IPS-15b (cell line): Measurements from ENCODE around the gene GRIK3.

Source experiments
- H3K27me3 ChIP-seq: one replicate; pipeline ENCODE4 v1.6.1; 2013; ENCODE audit warnings: low read length; ENCODE audit not compliant: control insufficient read depth, insufficient read depth
- H3K36me3 ChIP-seq: one replicate; pipeline ENCODE4 v1.6.1; 2013; ENCODE audit warnings: low read length; ENCODE audit not compliant: control insufficient read depth, insufficient read depth
- H3K4me1 ChIP-seq: one replicate; pipeline ENCODE4 v1.6.1; 2013; ENCODE audit warnings: mild to moderate bottlenecking, low read length; ENCODE audit not compliant: control insufficient read depth, insufficient read depth
- H3K4me3 ChIP-seq: one replicate; pipeline ENCODE4 v1.5.1; 2013; ENCODE audit warnings: low read depth, low read length
- H3K9ac ChIP-seq: one replicate; pipeline ENCODE4 v1.6.1; 2013; ENCODE audit warnings: low read depth, mild to moderate bottlenecking, low read length
- H3K9me3 ChIP-seq: one replicate; pipeline ENCODE4 v1.6.1; 2013; ENCODE audit warnings: mild to moderate bottlenecking, low read length; ENCODE audit not compliant: control insufficient read depth, insufficient read depth

GRIK3 gene

GRCh38 chr1:37006132-37006868 lies 28.0 kb downstream of the GRIK3 start:
- Histone ChIP-seq H3K36me3 (no peaks in the 10 kb centered on the region), H3K9me3 (no peaks in the 10 kb centered on the region)

GRCh38 chr1:37002898-37003297 lies 31.4 kb downstream of the GRIK3 start:
- Histone ChIP-seq H3K36me3 (no peaks in the 10 kb centered on the region), H3K4me3 (no peak overlapping the region), H3K4me1 (peaks cover 2% of the 10 kb centered on the region), H3K27me3 (no peaks in the 10 kb centered on the region), H3K9me3 (no peaks in the 10 kb centered on the region), H3K9ac (no peak overlapping the region)

More at GRCh38 chr1:37006132-37006868, 28.0 kb downstream of the GRIK3 start:
- no peak overlapping the region for H3K4me3 ChIP-seq
- peaks cover 2% of the 10 kb centered on the region for H3K4me1 ChIP-seq
- no peak overlapping the region for H3K9ac ChIP-seq
- H3K27me3 ChIP-seq: no peaks in the 10 kb centered on the region

- H3K36me3 ChIP-seq: no peaks in the 10 kb centered on the region
- H3K9ac ChIP-seq: no peak overlapping the region
- no peaks in the 10 kb centered on the region for H3K9me3 ChIP-seq
- no peaks in the 10 kb centered on the region for H3K27me3 ChIP-seq
- H3K4me1 ChIP-seq: peaks cover 2% of the 10 kb centered on the region
- no peak overlapping the region for H3K4me3 ChIP-seq
Observed at GRCh38 chr1:37001703-37002102, 32.6 kb downstream of the GRIK3 start.

GRCh38 chr1:36996106-36996505 lies 38.2 kb downstream of the GRIK3 start:
- H3K36me3 ChIP-seq: no peaks in the 10 kb centered on the region
- H3K4me1 ChIP-seq: no peaks in the 10 kb centered on the region
- no peak overlapping the region for H3K4me3 ChIP-seq
- no peaks in the 10 kb centered on the region for H3K9me3 ChIP-seq
- no peaks in the 10 kb centered on the region for H3K27me3 ChIP-seq
- no peak overlapping the region for H3K9ac ChIP-seq

- no peak overlapping the region for H3K4me3 ChIP-seq
- H3K4me1 ChIP-seq: no peaks in the 10 kb centered on the region
- no peaks in the 10 kb centered on the region for H3K36me3 ChIP-seq
- no peak overlapping the region for H3K9ac ChIP-seq
- no peaks in the 10 kb centered on the region for H3K9me3 ChIP-seq
- no peaks in the 10 kb centered on the region for H3K27me3 ChIP-seq
Observed at GRCh38 chr1:36994868-36995267, 39.4 kb downstream of the GRIK3 start.

GRCh38 chr1:36994294-36994693 lies 40.0 kb downstream of the GRIK3 start:
- H3K36me3 ChIP-seq: no peaks in the 10 kb centered on the region
- no peaks in the 10 kb centered on the region for H3K9me3 ChIP-seq
- H3K9ac ChIP-seq: no peak overlapping the region
- no peaks in the 10 kb centered on the region for H3K4me1 ChIP-seq
- no peaks in the 10 kb centered on the region for H3K27me3 ChIP-seq
- no peak overlapping the region for H3K4me3 ChIP-seq

- Histone ChIP-seq H3K36me3 (no peaks in the 10 kb centered on the region), H3K4me1 (no peaks in the 10 kb centered on the region), H3K9ac (no peak overlapping the region), H3K4me3 (no peak overlapping the region), H3K27me3 (no peaks in the 10 kb centered on the region), H3K9me3 (no peaks in the 10 kb centered on the region)
Observed at GRCh38 chr1:36992139-36992943, 42.0 kb downstream of the GRIK3 start.

- no peaks in the 10 kb centered on the region for H3K4me1 ChIP-seq
- H3K36me3 ChIP-seq: no peaks in the 10 kb centered on the region
- no peak overlapping the region for H3K9ac ChIP-seq
- no peaks in the 10 kb centered on the region for H3K9me3 ChIP-seq
- no peaks in the 10 kb centered on the region for H3K27me3 ChIP-seq
- no peak overlapping the region for H3K4me3 ChIP-seq
Observed at GRCh38 chr1:36991551-36991950, 42.8 kb downstream of the GRIK3 start.

- H3K9me3 ChIP-seq: no peaks in the 10 kb centered on the region
- H3K4me1 ChIP-seq: no peaks in the 10 kb centered on the region
- H3K36me3 ChIP-seq: no peaks in the 10 kb centered on the region
- H3K27me3 ChIP-seq: no peaks in the 10 kb centered on the region
- H3K9ac ChIP-seq: no peak overlapping the region
- no peak overlapping the region for H3K4me3 ChIP-seq
Observed at GRCh38 chr1:36990928-36991327, 43.4 kb downstream of the GRIK3 start.

GRCh38 chr1:36989241-36989640 lies 45.1 kb downstream of the GRIK3 start:
- H3K9me3 ChIP-seq: no peaks in the 10 kb centered on the region
- no peak overlapping the region for H3K9ac ChIP-seq
- H3K4me3 ChIP-seq: no peak overlapping the region
- no peaks in the 10 kb centered on the region for H3K4me1 ChIP-seq
- no peaks in the 10 kb centered on the region for H3K27me3 ChIP-seq
- no peaks in the 10 kb centered on the region for H3K36me3 ChIP-seq

GRCh38 chr1:36988741-36989193 lies 45.5 kb downstream of the GRIK3 start:
- no peaks in the 10 kb centered on the region for H3K36me3 ChIP-seq
- H3K9ac ChIP-seq: no peak overlapping the region
- no peak overlapping the region for H3K4me3 ChIP-seq
- H3K27me3 ChIP-seq: no peaks in the 10 kb centered on the region
- no peaks in the 10 kb centered on the region for H3K4me1 ChIP-seq
- no peaks in the 10 kb centered on the region for H3K9me3 ChIP-seq

- Histone ChIP-seq H3K4me1 (no peaks in the 10 kb centered on the region), H3K9me3 (no peaks in the 10 kb centered on the region), H3K4me3 (no peak overlapping the region), H3K9ac (no peak overlapping the region), H3K36me3 (no peaks in the 10 kb centered on the region), H3K27me3 (no peaks in the 10 kb centered on the region)
Observed at GRCh38 chr1:36988321-36988720, 46.0 kb downstream of the GRIK3 start.
